ENCODE measurements around the gene TRIM5.

Gene TRIM5

GRCh38 chr11:5618807-5619206 is 66.1 kb downstream of the TRIM5 start:
- no peak overlapping the region for H3K9ac ChIP-seq (ENCODE audit: low read length)
- H3K4me1 ChIP-seq (ENCODE audit: low read length), result peaks cover 3% of the 10 kb centered on the region
- H2AFZ ChIP-seq (ENCODE audit: low read depth, low read length), result no peak overlapping the region
- no peaks in the 10 kb centered on the region for H4K20me1 ChIP-seq (ENCODE audit: insufficient read depth, low read length)
- H3K4me3 ChIP-seq (ENCODE audit: low read length), result no peak overlapping the region
- H3K27ac ChIP-seq (ENCODE audit: low read length), result no peak overlapping the region
- no peaks in the 10 kb centered on the region for H3K27me3 ChIP-seq (ENCODE audit: low read depth, low read length)
- TF ChIP-seq, protein P1, sequence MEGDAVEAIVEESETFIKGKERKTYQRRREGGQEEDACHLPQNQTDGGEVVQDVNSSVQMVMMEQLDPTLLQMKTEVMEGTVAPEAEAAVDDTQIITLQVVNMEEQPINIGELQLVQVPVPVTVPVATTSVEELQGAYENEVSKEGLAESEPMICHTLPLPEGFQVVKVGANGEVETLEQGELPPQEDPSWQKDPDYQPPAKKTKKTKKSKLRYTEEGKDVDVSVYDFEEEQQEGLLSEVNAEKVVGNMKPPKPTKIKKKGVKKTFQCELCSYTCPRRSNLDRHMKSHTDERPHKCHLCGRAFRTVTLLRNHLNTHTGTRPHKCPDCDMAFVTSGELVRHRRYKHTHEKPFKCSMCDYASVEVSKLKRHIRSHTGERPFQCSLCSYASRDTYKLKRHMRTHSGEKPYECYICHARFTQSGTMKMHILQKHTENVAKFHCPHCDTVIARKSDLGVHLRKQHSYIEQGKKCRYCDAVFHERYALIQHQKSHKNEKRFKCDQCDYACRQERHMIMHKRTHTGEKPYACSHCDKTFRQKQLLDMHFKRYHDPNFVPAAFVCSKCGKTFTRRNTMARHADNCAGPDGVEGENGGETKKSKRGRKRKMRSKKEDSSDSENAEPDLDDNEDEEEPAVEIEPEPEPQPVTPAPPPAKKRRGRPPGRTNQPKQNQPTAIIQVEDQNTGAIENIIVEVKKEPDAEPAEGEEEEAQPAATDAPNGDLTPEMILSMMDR (IDR thresholded peaks at IDR 0.05; ENCODE audit: low read depth, low read length), result no peak
- no peak for TF ChIP-seq EZH2phosphoT487 (IDR thresholded peaks at IDR 0.05; ENCODE audit: low read depth)
- no peaks in the 10 kb centered on the region for H3K36me3 ChIP-seq (replicated peaks; ENCODE audit: low read depth, low read length)
- H3K9me3 ChIP-seq (ENCODE audit: insufficient read depth, low read length), result no peaks in the 10 kb centered on the region
- no peak overlapping the region for H3K4me2 ChIP-seq (ENCODE audit: low read length)
- H3K79me2 ChIP-seq (ENCODE audit: low read length), result no peaks in the 10 kb centered on the region
